HG03457 (cell line): ENCODE measurements around the gene IL2RA.
"Not testable (repeated sequence)": the region's sequence is repeated elsewhere in the genome, so short reads cannot be mapped to it uniquely, and the experiment has no call there.

Experiments used
- ATAC-seq: cut with Tn5 transposase; IDR thresholded peaks from one replicate; pipeline ENCODE4 v1.9.1; 2021; ENCODE audit warnings: moderate number of reproducible peaks; ENCODE audit not compliant: unreplicated experiment

IL2RA gene

DNA sequence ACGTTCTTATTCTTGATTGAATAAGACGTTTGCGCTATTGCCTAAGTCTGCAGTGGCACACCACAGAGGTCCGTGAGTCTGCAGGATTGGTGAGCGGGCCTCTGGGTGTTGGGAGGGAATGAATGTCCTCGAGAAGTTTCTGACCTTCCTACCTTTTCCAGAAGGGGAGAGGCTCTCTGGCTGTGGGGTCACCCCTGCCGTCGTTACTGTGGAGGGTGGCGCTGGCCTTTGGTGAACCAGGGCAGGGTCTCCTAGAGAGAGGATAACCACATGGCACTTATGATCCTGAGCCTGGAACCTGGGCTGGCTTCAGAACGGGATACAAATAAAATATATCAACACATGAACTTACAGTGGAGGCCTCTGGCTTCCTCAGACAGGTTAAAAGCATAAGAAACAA lies 98.6 kb downstream of the IL2RA start:
- ATAC-seq: no peak

GRCh38 chr10:5963071-5963470 lies 99.1 kb downstream of the IL2RA start:
- no peak for ATAC-seq

DNA sequence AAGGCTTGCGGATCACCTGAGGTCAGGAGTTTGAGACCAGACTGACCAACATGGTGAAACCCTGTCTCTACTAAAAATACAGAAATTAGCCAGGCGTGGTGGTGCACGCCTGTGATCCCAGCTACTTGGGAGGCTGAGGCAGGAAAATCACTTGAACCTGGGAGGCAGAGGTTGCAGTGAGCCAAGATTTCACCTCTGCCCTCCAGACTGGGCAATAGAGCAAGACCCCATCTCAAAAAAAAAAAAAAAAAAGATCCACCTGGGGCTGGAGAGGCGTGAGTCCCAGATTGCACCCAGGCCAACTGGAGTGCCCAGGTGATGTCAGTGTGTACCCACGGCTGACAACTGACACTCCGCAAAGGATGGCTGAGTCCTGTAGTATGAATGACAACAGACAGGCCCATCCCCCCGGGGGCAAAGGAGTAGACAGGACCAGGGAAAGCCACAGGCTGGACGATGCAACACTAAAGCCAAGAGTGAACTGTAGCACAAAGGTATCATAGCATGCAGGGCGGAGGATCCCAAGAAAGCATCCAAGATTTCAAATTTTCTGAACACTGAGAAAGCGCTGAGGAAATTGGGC lies 99.7 kb downstream of the IL2RA start:
- not testable (repeated sequence) for ATAC-seq

- no peak for ATAC-seq
These were observed 100.6 kb downstream of the IL2RA start for GRCh38 chr10:5961405-5962100.

DNA sequence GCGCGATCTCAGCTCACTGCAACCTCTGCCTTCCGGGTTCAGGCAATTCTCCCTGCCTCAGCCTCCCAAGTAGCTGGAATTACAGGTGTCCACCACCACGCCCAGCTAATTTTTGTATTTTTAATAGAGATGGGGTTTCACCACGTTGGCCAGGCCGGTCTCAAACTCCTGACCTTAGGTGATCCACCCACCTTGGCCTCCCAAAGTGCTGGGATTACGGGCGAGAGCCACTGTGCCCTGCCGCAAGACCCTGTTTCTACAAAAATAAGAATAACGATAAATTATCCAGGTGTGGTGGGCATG lies 101.2 kb downstream of the IL2RA start:
- ATAC-seq: not testable (repeated sequence)
